ENCODE measurements around the gene IL1B. TPM values are rescaled to one million over a fixed set of nuclear protein-coding genes. Genes with fewer than 3 reads are reported as not detected.

IL1B gene
- polyA plus RNA-seq, 1 of the 3 experiments (the other 2 are of a cell fraction), result 0.25 TPM

GRCh38 chr2:112843836-112844235, 7.3 kb upstream of the IL1B start:
- DNase-seq, result no peak
- 19% methylated on average over 2 of the region's 2 CpGs for WGBS (ENCODE audit: low lambda C conversion rate)

More at GRCh38 chr2:112843836-112844235, 7.3 kb upstream of the IL1B start:
- no peak for TF ChIP-seq FOXJ3 (CRISPR knock-in tag; IDR thresholded peaks at IDR 0.05)
- TF ChIP-seq CHD2 (IDR thresholded peaks at IDR 0.05; ENCODE audit: low read length, partially characterized antibody), result no peak
- no peak for TF ChIP-seq USF1 (IDR thresholded peaks at IDR 0.05; ENCODE audit: borderline replicate concordance, low read depth)
- TF ChIP-seq ELF1 (IDR thresholded peaks at IDR 0.05), result no peak
- no peak for TF ChIP-seq RCOR1 (IDR thresholded peaks at IDR 0.05; ENCODE audit: low read length)
- TF ChIP-seq MEF2A (IDR thresholded peaks at IDR 0.05; ENCODE audit: borderline replicate concordance, low read depth), result no peak
- no peak for TF ChIP-seq CTCF (IDR thresholded peaks at IDR 0.05)
- no peak for TF ChIP-seq EZH2phosphoT487 (IDR thresholded peaks at IDR 0.05; ENCODE audit: borderline replicate concordance, low read depth)
- no peak for TF ChIP-seq MAX (IDR thresholded peaks at IDR 0.05; ENCODE audit: low read depth)
- TF ChIP-seq TAF1 (IDR thresholded peaks at IDR 0.05; ENCODE audit: borderline replicate concordance, low read depth, low read length), result no peak
- TF ChIP-seq USF2 (IDR thresholded peaks at IDR 0.05; ENCODE audit: borderline replicate concordance, low read depth, low read length), result no peak
- TF ChIP-seq GABPA (IDR thresholded peaks at IDR 0.05; ENCODE audit: low read depth), result no peak
- no peak for TF ChIP-seq REST (IDR thresholded peaks at IDR 0.05; ENCODE audit: low read depth, low read length)
- no peak for TF ChIP-seq YY1 (IDR thresholded peaks at IDR 0.05; ENCODE audit: low read depth)
- TF ChIP-seq ZBTB33 (IDR thresholded peaks at IDR 0.05; ENCODE audit: borderline replicate concordance, low read depth), result no peak
- Histone ChIP-seq H3K4me1 (ENCODE audit: control insufficient read depth in 1 of 2, insufficient read depth in 2 of 2, low read depth in 1 of 2, low read length in 1 of 2) (no peaks in the 10 kb centered on the region), H2AFZ (ENCODE audit: low read depth) (no peak overlapping the region), H3K9me2 (no peaks in the 10 kb centered on the region), H3K4me2 (no peak overlapping the region), H3K9ac (no peak overlapping the region), H3F3A (replicated peaks; ENCODE audit: insufficient read depth) (no peaks in the 10 kb centered on the region), H4K20me1 (ENCODE audit: insufficient read depth) (no peaks in the 10 kb centered on the region), H3K27ac (ENCODE audit: low read depth in 2 of 2, low read length in 1 of 2) (no peak overlapping the region), H3K9me3 (no peaks in the 10 kb centered on the region), H3K36me3 (replicated peaks in 1 of 2; ENCODE audit: control insufficient read depth in 1 of 2, insufficient read depth in 2 of 2, low read length in 1 of 2) (no peaks in the 10 kb centered on the region), H3K4me3 (ENCODE audit: low read depth in 2 of 2, low read length in 1 of 2) (no peak overlapping the region), H3K27me3 (ENCODE audit: insufficient read depth) (peaks cover 45% of the 10 kb centered on the region; the same call in 1 of the 2 replicates), H3K79me2 (ENCODE audit: insufficient read depth) (no peaks in the 10 kb centered on the region)
- ChIA-PET POLR2A (no interaction called here), CTCF (no interaction called here)
